Fibroblast of lung (primary cell): ENCODE data around the gene RALGAPB.
A peak's percentile ranks its signal among the peaks of the same experiment; 100 is the strongest.

ENCODE experiments used
- CTCF ChIP-seq, 2 donors: IDR thresholded peaks in 1 of 2; conservative IDR thresholded peaks in 1 of 2; 1 replicate in 1 of 2; 2 replicates in 1 of 2; pipeline ENCODE4 v1.5.1; 2011 to 2012; ENCODE audit warnings: low read length in 2 of 2, control low read depth in 1 of 2, inconsistent platforms in 1 of 2, low read depth in 1 of 2, mild to moderate bottlenecking in 1 of 2
- EZH2 ChIP-seq: IDR thresholded peaks from 2 replicates; pipeline ENCODE4 v1.5.1; 2012; ENCODE audit warnings: low read length, control low read depth, mild to moderate bottlenecking; ENCODE audit errors: missing control alignments

- TF ChIP-seq CTCF (conservative IDR thresholded peaks at IDR 0.05 in 1 of 2, IDR thresholded peaks at IDR 0.05 in 1 of 2; ENCODE audit: low read depth in 1 of 2, low read length in 2 of 2) (no peak), EZH2 (peak; percentile 12)
Observed at GRCh38 chr20:38601216-38602184, 128.9 kb downstream of the RALGAPB start, which contains the start of gene ARHGAP40.
